Measurements from ENCODE around the gene IBA57. TPM values are rescaled to one million over a fixed set of nuclear protein-coding genes. Genes with fewer than 3 reads are reported as not detected.
A peak's percentile ranks its signal among the peaks of the same experiment; 100 is the strongest.

The IBA57 gene
- total RNA-seq, 5 donors from 2014 or later (not counting 1 experiment from before 2014, with no cell fraction given), result 10.6 to 18.3 (median 12.6) TPM

DNA sequence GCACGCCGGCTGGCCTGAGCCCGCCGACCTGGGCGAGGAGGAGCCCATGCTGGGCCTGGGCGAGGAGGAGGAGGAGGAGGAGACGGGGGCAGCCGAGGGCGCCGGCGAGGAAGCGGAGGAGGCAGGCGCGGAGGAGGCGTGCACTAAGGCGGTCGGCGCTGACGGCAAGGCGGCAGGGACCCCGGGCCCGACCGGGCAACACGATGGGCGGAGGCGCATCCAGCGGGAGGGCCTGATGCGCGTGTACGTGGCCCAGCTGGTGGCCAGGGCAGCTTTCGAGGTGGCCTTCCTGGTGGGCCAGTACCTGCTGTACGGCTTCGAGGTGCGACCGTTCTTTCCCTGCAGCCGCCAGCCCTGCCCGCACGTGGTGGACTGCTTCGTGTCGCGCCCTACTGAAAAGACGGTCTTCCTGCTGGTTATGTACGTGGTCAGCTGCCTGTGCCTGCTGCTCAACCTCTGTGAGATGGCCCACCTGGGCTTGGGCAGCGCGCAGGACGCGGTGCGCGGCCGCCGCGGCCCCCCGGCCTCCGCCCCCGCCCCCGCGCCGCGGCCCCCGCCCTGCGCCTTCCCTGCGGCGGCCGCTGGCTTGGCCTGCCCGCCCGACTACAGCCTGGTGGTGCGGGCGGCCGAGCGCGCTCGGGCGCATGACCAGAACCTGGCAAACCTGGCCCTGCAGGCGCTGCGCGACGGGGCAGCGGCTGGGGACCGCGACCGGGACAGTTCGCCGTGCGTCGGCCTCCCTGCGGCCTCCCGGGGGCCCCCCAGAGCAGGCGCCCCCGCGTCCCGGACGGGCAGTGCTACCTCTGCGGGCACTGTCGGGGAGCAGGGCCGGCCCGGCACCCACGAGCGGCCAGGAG is 7.2 kb upstream of the IBA57 start:
- no peaks in the 10 kb centered on the region for H3K9me3 Mint-ChIP-seq
- ATAC-seq (replicated peaks in 1 of 4), result no peak
- no peak overlapping the region for H3K27ac ChIP-seq (ENCODE audit: low read length)
- no peaks in the 10 kb centered on the region for H3K27me3 Mint-ChIP-seq
- DNase-seq, result no peak
- peaks cover 0 to 14% of the 10 kb centered on the region in 2 experiments for H3K27me3 ChIP-seq (replicated peaks in 1 of 2; ENCODE audit: control insufficient read depth in 2 of 2, extremely low read depth in 1 of 2, insufficient read depth in 2 of 2, low read length in 1 of 2)
- no peak overlapping the region for H3K4me3 ChIP-seq (ENCODE audit: control insufficient read depth in 1 of 2, extremely low read depth in 1 of 2, low read length in 1 of 2)
- peaks cover 24 to 34% (median 24%) of the 10 kb centered on the region in 3 donors for H3K4me1 Mint-ChIP-seq
- 94% methylated on average over 90 of the region's 98 CpGs for WGBS (ENCODE audit: insufficient coverage)
- H3K27ac Mint-ChIP-seq, result no peak overlapping the region
- POLR2A ChIA-PET, result no interaction called here
- no peak overlapping the region for H3K4me3 Mint-ChIP-seq
- no peaks in the 10 kb centered on the region for H3K36me3 ChIP-seq (ENCODE audit: control insufficient read depth in 2 of 2, extremely low read depth in 1 of 2, insufficient read depth in 1 of 2, low read length in 1 of 2)
- H3K36me3 Mint-ChIP-seq, result no peaks in the 10 kb centered on the region
- H3K4me1 ChIP-seq (ENCODE audit: control insufficient read depth in 1 of 2, extremely low read depth in 1 of 2, insufficient read depth in 2 of 2, low read length in 2 of 2), result peaks cover 17 to 55% of the 10 kb centered on the region in 2 experiments
- CTCF ChIA-PET, result no interaction called here
- H3K9me3 ChIP-seq, result no peaks in the 10 kb centered on the region

DNA sequence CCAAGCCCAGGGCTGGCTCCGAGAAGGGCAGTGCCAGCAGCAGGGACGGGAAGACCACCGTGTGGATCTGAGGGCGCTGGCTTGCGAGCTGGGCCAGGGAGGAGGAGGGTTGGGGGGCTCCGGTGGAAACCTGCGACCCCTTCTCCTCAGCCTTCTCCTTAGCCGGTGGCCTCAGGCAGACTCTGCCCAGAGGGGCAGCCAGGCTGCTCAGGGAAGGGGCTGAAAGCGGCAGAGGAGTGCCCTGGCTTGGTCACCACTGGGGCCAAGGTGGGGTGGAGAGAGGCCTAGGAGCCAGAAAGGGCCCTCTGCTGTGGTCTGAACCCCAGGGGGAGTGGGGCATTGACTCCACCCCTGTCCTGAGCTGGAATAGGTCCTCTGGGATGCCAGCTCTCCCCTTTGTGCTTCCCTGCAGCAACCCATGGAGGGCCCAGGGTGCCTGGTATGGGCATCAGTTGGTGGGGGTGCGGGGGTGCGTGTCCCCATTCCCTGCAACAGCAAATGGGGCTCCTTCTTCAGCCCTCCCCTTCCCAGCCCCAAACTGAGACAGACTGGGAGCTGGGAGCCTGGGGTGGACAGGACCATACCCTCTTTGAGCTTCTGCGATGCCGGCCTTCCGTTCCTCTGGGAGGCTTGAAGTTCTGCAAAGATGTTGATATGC is 6.5 kb upstream of the IBA57 start:
- CTCF ChIA-PET, result no interaction called here
- POLR2A ChIA-PET, result interaction anchor here in 1 of 2 donors (0.5 kb wide), 1 partner anchor 300 kb away, joined by 4 read pairs; no protein-coding TSS in a partner anchor
- H3K27me3 Mint-ChIP-seq, result no peaks in the 10 kb centered on the region
- Histone ChIP-seq H3K27ac (ENCODE audit: low read length) (no peak overlapping the region), H3K9me3 (no peaks in the 10 kb centered on the region), H3K4me3 (ENCODE audit: control insufficient read depth in 1 of 2, extremely low read depth in 1 of 2, low read length in 1 of 2) (no peak overlapping the region), H3K27me3 (replicated peaks in 1 of 2; ENCODE audit: control insufficient read depth in 2 of 2, extremely low read depth in 1 of 2, insufficient read depth in 2 of 2, low read length in 1 of 2) (peaks cover 0 to 14% of the 10 kb centered on the region in 2 experiments), H3K4me1 (ENCODE audit: control insufficient read depth in 1 of 2, extremely low read depth in 1 of 2, insufficient read depth in 2 of 2, low read length in 2 of 2) (peaks cover 17 to 57% of the 10 kb centered on the region in 2 experiments), H3K36me3 (ENCODE audit: control insufficient read depth in 2 of 2, extremely low read depth in 1 of 2, insufficient read depth in 1 of 2, low read length in 1 of 2) (no peaks in the 10 kb centered on the region)
- H3K4me1 Mint-ChIP-seq, result peaks cover 27 to 38% (median 29%) of the 10 kb centered on the region in 3 donors
- DNase-seq, result no peak
- no peak overlapping the region for H3K27ac Mint-ChIP-seq
- no peak for ATAC-seq (replicated peaks in 1 of 4)
- no peaks in the 10 kb centered on the region for H3K9me3 Mint-ChIP-seq
- H3K36me3 Mint-ChIP-seq, result no peaks in the 10 kb centered on the region
- 91% methylated on average over 4 of the region's 14 CpGs for WGBS (ENCODE audit: insufficient coverage)
- no peak overlapping the region for H3K4me3 Mint-ChIP-seq

DNA sequence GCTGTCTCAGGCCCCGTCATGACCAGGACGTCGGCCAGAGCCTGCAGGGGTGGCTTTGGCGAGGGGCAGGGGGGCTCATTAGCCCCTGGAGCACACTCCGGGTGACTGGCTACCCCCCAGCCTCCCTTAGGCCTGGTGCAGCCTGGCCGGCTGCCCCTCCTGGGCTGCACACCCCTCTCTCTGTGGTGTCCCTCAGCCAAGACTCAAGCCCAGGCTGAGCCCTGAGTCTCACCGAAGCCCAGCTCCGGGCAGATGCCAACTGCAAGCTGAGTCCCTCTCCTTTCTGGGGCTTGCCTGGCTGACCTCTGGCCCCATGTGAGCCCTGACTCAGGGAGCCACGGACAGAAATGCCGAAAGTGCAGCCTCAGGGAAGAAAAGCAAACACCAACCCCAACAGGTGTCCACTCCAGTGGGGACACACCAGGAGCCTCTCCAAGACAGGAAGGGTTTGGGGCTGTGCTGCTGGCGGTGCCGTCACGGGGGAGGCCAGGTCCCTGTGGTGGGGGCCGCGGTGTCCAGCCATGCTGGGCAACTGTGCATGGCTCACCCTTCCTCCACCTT is 5.3 kb upstream of the IBA57 start:
- peaks cover 0 to 12% of the 10 kb centered on the region in 2 experiments for H3K27me3 ChIP-seq (replicated peaks in 1 of 2; ENCODE audit: control insufficient read depth in 2 of 2, extremely low read depth in 1 of 2, insufficient read depth in 2 of 2, low read length in 1 of 2)
- WGBS (ENCODE audit: insufficient coverage), result 84% methylated on average over 12 of the region's 15 CpGs
- Mint-ChIP-seq H3K4me1 (peaks cover 26 to 38% (median 36%) of the 10 kb centered on the region in 3 donors), H3K9me3 (no peaks in the 10 kb centered on the region), H3K27ac (no peak overlapping the region), H3K27me3 (no peaks in the 10 kb centered on the region), H3K36me3 (no peaks in the 10 kb centered on the region), H3K4me3 (no peak overlapping the region)
- H3K4me1 ChIP-seq (ENCODE audit: control insufficient read depth in 1 of 2, extremely low read depth in 1 of 2, insufficient read depth in 2 of 2, low read length in 2 of 2), result peaks cover 17 to 58% of the 10 kb centered on the region in 2 experiments
- H3K4me3 ChIP-seq (ENCODE audit: control insufficient read depth in 1 of 2, extremely low read depth in 1 of 2, low read length in 1 of 2), result no peak overlapping the region
- no peaks in the 10 kb centered on the region for H3K9me3 ChIP-seq
- DNase-seq (no peak), ATAC-seq (replicated peaks in 1 of 4) (no peak)
- ChIA-PET POLR2A (interaction anchor here in 1 of 2 donors (0.6 kb wide), 1 partner anchor 165 kb away, joined by 3 read pairs; no protein-coding TSS in a partner anchor), CTCF (no interaction called here)
- H3K36me3 ChIP-seq (ENCODE audit: control insufficient read depth in 2 of 2, extremely low read depth in 1 of 2, insufficient read depth in 1 of 2, low read length in 1 of 2), result no peaks in the 10 kb centered on the region
- H3K27ac ChIP-seq (ENCODE audit: low read length), result no peak overlapping the region

DNA sequence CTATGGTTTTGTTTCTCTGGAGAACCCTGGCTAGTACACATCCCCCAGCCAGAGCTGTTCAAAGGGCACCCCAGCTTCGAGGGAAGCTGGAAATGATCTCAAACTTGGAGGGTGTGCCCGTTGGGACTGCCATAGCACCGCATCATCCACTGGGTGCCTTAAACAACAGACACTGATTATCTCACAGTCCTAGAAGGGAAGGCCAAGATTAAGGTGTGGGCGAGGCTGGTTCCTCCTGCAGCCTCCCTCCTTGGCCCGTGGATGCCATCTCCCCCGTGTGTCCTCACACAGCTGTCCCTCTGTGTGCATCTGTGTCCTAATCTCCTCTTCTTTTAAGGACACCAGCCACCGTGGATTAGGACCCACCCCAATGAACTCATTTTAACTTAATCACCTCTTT is 4.2 kb upstream of the IBA57 start:
- Histone ChIP-seq H3K27ac (ENCODE audit: low read length) (no peak overlapping the region), H3K4me1 (ENCODE audit: control insufficient read depth in 1 of 2, extremely low read depth in 1 of 2, insufficient read depth in 2 of 2, low read length in 2 of 2) (peaks cover 11 to 51% of the 10 kb centered on the region in 2 experiments), H3K27me3 (replicated peaks in 1 of 2; ENCODE audit: control insufficient read depth in 2 of 2, extremely low read depth in 1 of 2, insufficient read depth in 2 of 2, low read length in 1 of 2) (peaks cover 0 to 10% of the 10 kb centered on the region in 2 experiments), H3K9me3 (no peaks in the 10 kb centered on the region), H3K4me3 (ENCODE audit: control insufficient read depth in 1 of 2, extremely low read depth in 1 of 2, low read length in 1 of 2) (no peak overlapping the region), H3K36me3 (ENCODE audit: control insufficient read depth in 2 of 2, extremely low read depth in 1 of 2, insufficient read depth in 1 of 2, low read length in 1 of 2) (no peaks in the 10 kb centered on the region)
- ChIA-PET CTCF (interaction anchor here in 1 of 2 donors (0.5 kb wide), 1 partner anchor 24 kb away, joined by 4 read pairs; no protein-coding TSS in a partner anchor), POLR2A (no interaction called here)
- no peaks in the 10 kb centered on the region for H3K9me3 Mint-ChIP-seq
- 67% methylated on average over 1 of the region's 7 CpGs for whole genome bisulfite sequencing (ENCODE audit: insufficient coverage)
- H3K27me3 Mint-ChIP-seq, result no peaks in the 10 kb centered on the region
- DNase-seq (no peak), ATAC-seq (replicated peaks in 1 of 4) (no peak)
- peaks cover 25 to 33% (median 32%) of the 10 kb centered on the region in 3 donors for H3K4me1 Mint-ChIP-seq
- peak overlapping the region in 1 of 3 donors; percentile 40 for H3K4me3 Mint-ChIP-seq
- H3K36me3 Mint-ChIP-seq, result no peaks in the 10 kb centered on the region
- peak overlapping the region; percentile 31 to 73 for H3K27ac Mint-ChIP-seq

DNA sequence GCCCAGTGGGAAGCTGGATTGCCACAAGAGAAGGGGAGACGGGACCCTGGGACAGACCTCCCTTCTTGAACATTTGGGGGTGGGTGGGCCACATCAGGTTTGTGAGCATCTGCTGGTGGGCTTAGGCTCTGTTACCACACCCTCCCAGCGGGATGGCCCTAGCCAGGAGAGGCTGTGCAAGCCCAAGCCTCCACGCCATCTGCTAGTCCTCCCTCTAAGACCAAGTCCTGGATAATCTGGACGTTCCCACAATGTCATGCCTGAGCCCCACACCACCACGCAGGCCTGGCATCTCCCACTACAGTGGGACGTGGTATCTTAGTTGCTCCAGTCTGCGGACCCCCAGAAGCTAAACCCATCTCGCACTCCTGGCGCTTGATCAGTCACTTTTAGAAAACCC is 3.7 kb upstream of the IBA57 start:
- H3K36me3 ChIP-seq (ENCODE audit: control insufficient read depth in 2 of 2, extremely low read depth in 1 of 2, insufficient read depth in 1 of 2, low read length in 1 of 2), result no peaks in the 10 kb centered on the region
- no peak for DNase-seq
- no peak overlapping the region for H3K4me3 ChIP-seq (ENCODE audit: control insufficient read depth in 1 of 2, extremely low read depth in 1 of 2, low read length in 1 of 2)
- peaks cover 11 to 51% of the 10 kb centered on the region in 2 experiments for H3K4me1 ChIP-seq (ENCODE audit: control insufficient read depth in 1 of 2, extremely low read depth in 1 of 2, insufficient read depth in 2 of 2, low read length in 2 of 2)
- H3K4me1 Mint-ChIP-seq, result peaks cover 29 to 37% (median 35%) of the 10 kb centered on the region in 3 donors
- CTCF ChIA-PET, result interaction anchor here in 1 of 2 donors (0.5 to 0.8 kb wide), 2 partner anchors 21 to 24 kb away, joined by 3 to 4 read pairs; no protein-coding TSS in a partner anchor
- peak overlapping the region in 1 of 3 donors; percentile 40 for H3K4me3 Mint-ChIP-seq
- no peaks in the 10 kb centered on the region for H3K9me3 ChIP-seq
- H3K36me3 Mint-ChIP-seq, result no peaks in the 10 kb centered on the region
- H3K27ac ChIP-seq (ENCODE audit: low read length), result no peak overlapping the region
- peak overlapping the region; percentile 59 to 97 for H3K27ac Mint-ChIP-seq
- H3K9me3 Mint-ChIP-seq, result no peaks in the 10 kb centered on the region
- H3K27me3 Mint-ChIP-seq, result no peaks in the 10 kb centered on the region
- WGBS (ENCODE audit: insufficient coverage), result 91% methylated on average over 8 of the region's 9 CpGs
- POLR2A ChIA-PET, result interaction anchor here in 1 of 2 donors (0.6 kb wide), 1 partner anchor 78 kb away, joined by 3 read pairs; no protein-coding TSS in a partner anchor
- ATAC-seq (replicated peaks in 1 of 4), result no peak
- peaks cover 0 to 7% of the 10 kb centered on the region in 2 experiments for H3K27me3 ChIP-seq (replicated peaks in 1 of 2; ENCODE audit: control insufficient read depth in 2 of 2, extremely low read depth in 1 of 2, insufficient read depth in 2 of 2, low read length in 1 of 2)

All from T-cell (primary cell).